Fibroblast of pulmonary artery (primary cell): Measurements from ENCODE around the gene RIMBP2.

Source experiments
- DNase-seq: peaks from one replicate; pipeline ENCODE4 v3.0.0-alpha.2; 2010; ENCODE audit warnings: low read depth
- H3K4me3 ChIP-seq: replicated peaks from 2 replicates; pipeline ENCODE4 v1.5.1; 2011; ENCODE audit warnings: low read depth, mild to moderate bottlenecking, control low read depth, low read length, moderate library complexity
- TF ChIP-seq, protein P1 (sequence below): IDR thresholded peaks from 2 replicates; pipeline ENCODE4 v1.5.1; 2011; ENCODE audit warnings: mild to moderate bottlenecking, control low read depth, low read length, inconsistent platforms; ENCODE audit errors: missing control alignments

RIMBP2 gene

DNA sequence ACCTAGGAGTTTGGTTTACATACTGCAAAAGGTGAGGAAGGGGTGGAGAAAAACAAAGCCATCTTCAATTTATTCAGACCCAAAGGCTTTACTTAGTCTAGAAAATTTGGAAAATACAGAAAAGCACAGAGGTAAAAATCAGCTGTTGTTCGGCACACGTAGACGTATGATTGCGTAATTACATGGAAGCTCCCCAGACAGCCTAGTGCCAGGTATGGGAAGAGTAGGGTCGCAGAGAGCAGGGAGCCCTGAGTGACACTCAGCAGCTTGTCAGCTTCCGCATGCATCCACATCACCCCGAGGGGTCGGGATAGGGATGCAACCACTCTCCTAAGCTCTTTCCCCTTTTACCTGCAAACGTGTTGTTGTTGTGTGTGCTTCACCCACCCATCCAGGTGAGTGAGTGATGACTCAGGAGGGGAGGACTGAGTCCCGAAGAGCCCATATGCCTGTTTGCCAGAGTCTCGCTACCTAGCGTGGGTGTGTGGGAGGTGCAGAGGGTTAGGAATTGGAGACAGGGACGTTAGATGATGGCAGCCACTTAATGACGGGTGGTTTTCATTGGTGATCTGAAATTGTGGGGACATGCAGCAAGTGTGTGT lies 358.3 kb downstream of the RIMBP2 start:
- TF ChIP-seq, protein P1, sequence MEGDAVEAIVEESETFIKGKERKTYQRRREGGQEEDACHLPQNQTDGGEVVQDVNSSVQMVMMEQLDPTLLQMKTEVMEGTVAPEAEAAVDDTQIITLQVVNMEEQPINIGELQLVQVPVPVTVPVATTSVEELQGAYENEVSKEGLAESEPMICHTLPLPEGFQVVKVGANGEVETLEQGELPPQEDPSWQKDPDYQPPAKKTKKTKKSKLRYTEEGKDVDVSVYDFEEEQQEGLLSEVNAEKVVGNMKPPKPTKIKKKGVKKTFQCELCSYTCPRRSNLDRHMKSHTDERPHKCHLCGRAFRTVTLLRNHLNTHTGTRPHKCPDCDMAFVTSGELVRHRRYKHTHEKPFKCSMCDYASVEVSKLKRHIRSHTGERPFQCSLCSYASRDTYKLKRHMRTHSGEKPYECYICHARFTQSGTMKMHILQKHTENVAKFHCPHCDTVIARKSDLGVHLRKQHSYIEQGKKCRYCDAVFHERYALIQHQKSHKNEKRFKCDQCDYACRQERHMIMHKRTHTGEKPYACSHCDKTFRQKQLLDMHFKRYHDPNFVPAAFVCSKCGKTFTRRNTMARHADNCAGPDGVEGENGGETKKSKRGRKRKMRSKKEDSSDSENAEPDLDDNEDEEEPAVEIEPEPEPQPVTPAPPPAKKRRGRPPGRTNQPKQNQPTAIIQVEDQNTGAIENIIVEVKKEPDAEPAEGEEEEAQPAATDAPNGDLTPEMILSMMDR, result no peak
- no peak for DNase-seq
- no peak overlapping the region for H3K4me3 ChIP-seq

DNA sequence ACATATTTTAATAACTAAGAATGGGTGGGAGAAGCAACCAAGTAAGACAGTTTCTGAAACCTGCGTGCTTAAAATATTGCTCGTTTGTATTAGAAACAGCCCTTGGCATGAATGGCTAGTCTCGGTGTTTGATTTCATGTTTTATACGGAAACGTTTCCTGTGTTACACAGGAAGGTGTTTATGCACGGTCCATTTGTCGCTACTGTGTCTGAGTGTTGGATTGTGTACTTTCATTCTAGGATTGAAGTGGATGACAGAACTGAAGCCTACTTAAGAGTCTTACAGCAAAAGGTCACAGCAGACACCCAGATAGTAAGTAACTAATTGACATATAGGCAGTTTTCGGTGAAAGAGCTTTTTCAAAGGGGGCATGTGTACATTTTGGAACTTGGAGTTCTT lies 358.9 kb downstream of the RIMBP2 start:
- H3K4me3 ChIP-seq, result no peak overlapping the region
- TF ChIP-seq, protein P1, result no peak
- no peak for DNase-seq

DNA sequence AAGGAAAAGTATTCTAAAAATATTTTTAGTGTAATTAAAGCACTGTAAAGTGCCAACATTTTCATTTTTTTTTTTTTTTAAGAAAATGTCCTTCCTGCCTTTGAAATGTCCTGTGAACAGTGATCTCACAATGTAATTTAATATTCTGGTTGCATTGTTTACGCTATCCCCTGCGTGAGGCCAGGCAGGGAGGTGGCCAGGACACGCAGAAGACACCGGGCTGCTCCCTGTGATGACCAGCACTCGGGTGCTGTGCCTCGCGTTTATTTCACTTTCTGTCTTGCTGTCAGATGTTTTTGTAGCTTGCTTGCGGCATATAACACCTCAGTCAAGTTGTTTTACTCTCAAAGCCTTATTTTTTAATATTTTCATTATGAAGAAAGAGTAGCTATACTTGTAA lies 359.9 kb downstream of the RIMBP2 start:
- H3K4me3 ChIP-seq, result no peak overlapping the region
- TF ChIP-seq, protein P1, result no peak
- DNase-seq, result no peak

DNA sequence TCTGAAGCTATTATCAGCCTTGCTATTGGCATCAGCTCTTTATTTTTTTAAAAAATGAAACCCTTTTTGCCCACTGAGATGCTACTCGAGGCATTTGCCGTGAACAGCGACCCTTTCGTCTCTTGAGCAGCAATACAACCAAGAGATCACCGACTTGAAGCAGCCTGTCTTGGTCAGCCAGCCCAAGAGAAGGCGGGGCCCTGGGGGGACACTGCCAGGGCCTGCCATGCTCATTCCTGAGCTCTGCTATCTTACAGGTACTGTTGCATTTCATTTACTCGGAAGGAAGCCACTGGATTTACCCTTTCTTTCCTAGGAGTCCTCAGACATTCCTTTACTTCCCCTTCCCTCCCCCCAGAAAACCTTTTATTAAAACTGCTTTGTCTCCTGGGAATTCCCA lies 361.7 kb downstream of the RIMBP2 start:
- DNase-seq, result no peak
- TF ChIP-seq, protein P1, result no peak
- H3K4me3 ChIP-seq, result no peak overlapping the region

DNA sequence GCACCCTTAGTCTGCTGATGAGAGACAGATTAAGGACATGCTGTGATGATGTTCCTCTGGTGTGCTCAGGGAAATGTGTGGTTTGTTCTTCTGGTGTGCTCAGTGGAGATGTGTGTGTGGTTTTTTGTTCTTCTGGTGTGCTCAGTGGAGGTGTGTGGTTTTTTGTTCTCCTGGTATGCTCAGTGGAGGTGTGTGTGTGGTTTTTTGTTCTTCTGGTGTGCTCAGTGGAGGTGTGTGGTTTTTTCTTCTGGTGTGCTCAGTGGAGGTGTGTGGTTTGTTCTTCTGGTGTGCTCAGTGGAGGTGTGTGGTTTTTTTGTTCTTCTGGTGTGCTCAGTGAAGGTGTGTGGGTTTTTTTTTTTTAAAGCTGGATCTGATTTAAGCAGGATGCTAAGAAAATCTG lies 363.0 kb downstream of the RIMBP2 start:
- H3K4me3 ChIP-seq, result no peak overlapping the region
- DNase-seq, result no peak
- TF ChIP-seq, protein P1, result no peak

DNA sequence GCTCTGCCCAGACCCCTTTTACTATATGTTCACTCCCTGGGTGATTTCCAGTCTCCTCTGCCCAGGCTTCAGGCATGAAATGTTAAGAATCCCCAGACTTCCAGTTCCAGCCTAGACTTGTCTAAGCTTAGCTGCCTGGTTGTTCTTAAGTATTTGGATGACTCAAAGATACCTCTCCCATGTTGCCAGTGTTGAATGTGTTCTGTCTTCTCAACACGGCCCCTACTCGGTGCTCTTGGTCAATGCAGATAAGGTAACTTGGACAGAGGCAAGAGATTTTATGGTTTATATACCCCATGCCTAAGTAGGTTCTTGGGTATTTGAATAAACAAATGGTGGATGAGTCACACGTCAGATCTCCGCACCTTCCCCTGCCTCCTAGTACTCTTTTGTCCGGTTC lies 364.8 kb downstream of the RIMBP2 start:
- TF ChIP-seq, protein P1, result no peak
- no peak for DNase-seq
- H3K4me3 ChIP-seq, result no peak overlapping the region

DNA sequence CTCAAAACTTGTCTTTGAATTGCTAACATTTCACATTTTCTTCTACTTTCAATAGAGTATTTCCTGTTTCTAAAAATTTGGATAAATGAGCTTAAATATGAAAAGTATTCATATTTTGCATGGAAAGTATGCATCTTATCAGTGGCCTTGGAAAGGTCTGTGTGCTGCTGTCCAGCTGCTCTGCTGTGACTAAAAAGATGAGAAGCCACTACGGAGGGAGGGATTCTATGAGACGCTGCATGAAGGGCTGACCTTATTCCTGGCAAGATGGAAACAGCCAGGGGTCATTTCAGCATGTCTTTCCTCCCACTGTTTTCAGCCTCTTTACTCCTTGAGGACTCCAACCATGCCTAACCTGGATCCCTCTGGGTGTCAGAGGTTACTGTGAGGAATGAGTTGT lies 365.4 kb downstream of the RIMBP2 start:
- TF ChIP-seq, protein P1, result no peak
- no peak for DNase-seq
- no peak overlapping the region for H3K4me3 ChIP-seq
